SK-N-SH treated with all-trans-retinoic acid at 6 μM for 48 hours (cell line): ENCODE measurements around the gene ASCL5.

Experiments
- ATAC-seq: fragments of 200-7000 bp; cut with Tn5 transposase; 3 replicates; pipeline ENCODE4 v1.9.1; 2020; ENCODE audit warnings: mild to moderate bottlenecking, moderate library complexity
- ARNTL ChIP-seq: fragments of 450-650 bp; formaldehyde crosslinking; IDR thresholded peaks from 2 replicates; pipeline ENCODE4 v1.5.0; 2020; ENCODE audit warnings: low read depth, mild to moderate bottlenecking, moderate library complexity, borderline replicate concordance
- CSDC2 ChIP-seq: fragments of 250-450 bp; sonication (Bioruptor Pico); IDR thresholded peaks from 2 replicates; pipeline ENCODE4 v1.5.0; 2020; ENCODE audit warnings: mild to moderate bottlenecking, moderate library complexity
- GLIS3 ChIP-seq: fragments of 250-450 bp; sonication (Bioruptor Pico); IDR thresholded peaks from 2 replicates; pipeline ENCODE4 v1.5.0; 2020; ENCODE audit warnings: mild to moderate bottlenecking, moderate library complexity
- OSR1 ChIP-seq: fragments of 250-450 bp; sonication (Bioruptor Pico); IDR thresholded peaks from 2 replicates; pipeline ENCODE4 v1.8.0; 2022; ENCODE audit warnings: moderate library complexity, mild to moderate bottlenecking, inconsistent platforms
- PPARA ChIP-seq: fragments of 250-450 bp; sonication (Bioruptor Pico); IDR thresholded peaks from 2 replicates; pipeline ENCODE4 v1.5.0; 2020; ENCODE audit warnings: mild to moderate bottlenecking, borderline replicate concordance
- RARB ChIP-seq: fragments of 250-450 bp; sonication (Bioruptor Pico); IDR thresholded peaks from 2 replicates; pipeline ENCODE4 v1.8.0; 2021; ENCODE audit warnings: mild to moderate bottlenecking, moderate library complexity
- SNAI2 ChIP-seq: fragments of 250-450 bp; sonication (Bioruptor Pico); IDR thresholded peaks from 2 replicates; pipeline ENCODE4 v1.5.0; 2020; ENCODE audit warnings: mild to moderate bottlenecking, moderate library complexity
- TCF4 ChIP-seq: fragments of 250-450 bp; sonication (Bioruptor Pico); IDR thresholded peaks from 2 replicates; pipeline ENCODE4 v1.8.0; 2021; ENCODE audit warnings: mild to moderate bottlenecking, moderate library complexity, borderline replicate concordance
- ZC3H10 ChIP-seq: fragments of 250-450 bp; sonication (Bioruptor Pico); IDR thresholded peaks from 2 replicates; pipeline ENCODE4 v1.5.1; 2021; ENCODE audit warnings: mild to moderate bottlenecking, moderate library complexity
- ZFP30 ChIP-seq: fragments of 450-650 bp; formaldehyde crosslinking; IDR thresholded peaks from 2 replicates; pipeline ENCODE4 v1.5.0; 2022; ENCODE audit warnings: mild to moderate bottlenecking, moderate library complexity
- ZNF565 ChIP-seq: fragments of 450-650 bp; formaldehyde crosslinking; conservative IDR thresholded peaks from 2 replicates; pipeline ENCODE4 v1.5.0; 2020; ENCODE audit warnings: low read depth, mild to moderate bottlenecking, moderate library complexity
- ZNF70 ChIP-seq: fragments of 450-650 bp; formaldehyde crosslinking; IDR thresholded peaks from 2 replicates; pipeline ENCODE4 v1.5.0; 2020; ENCODE audit warnings: mild to moderate bottlenecking, moderate library complexity
- ZNF8 ChIP-seq: fragments of 450-650 bp; formaldehyde crosslinking; IDR thresholded peaks from 2 replicates; pipeline ENCODE4 v1.5.0; 2020; ENCODE audit warnings: mild to moderate bottlenecking, moderate library complexity
- TF ChIP-seq, protein P1 (sequence below): fragments of 250-450 bp; sonication (Bioruptor Pico); IDR thresholded peaks from 2 replicates; pipeline ENCODE4 v1.8.0; 2020; ENCODE audit warnings: mild to moderate bottlenecking, moderate library complexity, borderline replicate concordance
- TF ChIP-seq, protein P2 (sequence below): fragments of 250-450 bp; sonication (Bioruptor Pico); IDR thresholded peaks from 2 replicates; pipeline ENCODE4 v1.5.0; 2020; ENCODE audit warnings: mild to moderate bottlenecking, moderate library complexity
- TF ChIP-seq, protein P3 (sequence below): fragments of 250-450 bp; sonication (Bioruptor Pico); IDR thresholded peaks from 2 replicates; pipeline ENCODE4 v1.5.1; 2021; ENCODE audit warnings: mild to moderate bottlenecking, moderate library complexity
- TF ChIP-seq, protein P4 (sequence below): fragments of 250-450 bp; sonication (Bioruptor Pico); IDR thresholded peaks from 2 replicates; pipeline ENCODE4 v1.8.0; 2021; ENCODE audit warnings: low read depth, mild to moderate bottlenecking, moderate library complexity, borderline replicate concordance
- TF ChIP-seq, protein P5 (sequence below): fragments of 250-450 bp; sonication (Bioruptor Pico); IDR thresholded peaks from 2 replicates; pipeline ENCODE4 v1.5.1; 2020; ENCODE audit warnings: low read depth, mild to moderate bottlenecking, moderate library complexity

Gene ASCL5

GRCh38 chr1:201143726-201144635 lies 17.0 kb upstream of the ASCL5 start:
- no peak for ATAC-seq
- TF ChIP-seq, protein P1, sequence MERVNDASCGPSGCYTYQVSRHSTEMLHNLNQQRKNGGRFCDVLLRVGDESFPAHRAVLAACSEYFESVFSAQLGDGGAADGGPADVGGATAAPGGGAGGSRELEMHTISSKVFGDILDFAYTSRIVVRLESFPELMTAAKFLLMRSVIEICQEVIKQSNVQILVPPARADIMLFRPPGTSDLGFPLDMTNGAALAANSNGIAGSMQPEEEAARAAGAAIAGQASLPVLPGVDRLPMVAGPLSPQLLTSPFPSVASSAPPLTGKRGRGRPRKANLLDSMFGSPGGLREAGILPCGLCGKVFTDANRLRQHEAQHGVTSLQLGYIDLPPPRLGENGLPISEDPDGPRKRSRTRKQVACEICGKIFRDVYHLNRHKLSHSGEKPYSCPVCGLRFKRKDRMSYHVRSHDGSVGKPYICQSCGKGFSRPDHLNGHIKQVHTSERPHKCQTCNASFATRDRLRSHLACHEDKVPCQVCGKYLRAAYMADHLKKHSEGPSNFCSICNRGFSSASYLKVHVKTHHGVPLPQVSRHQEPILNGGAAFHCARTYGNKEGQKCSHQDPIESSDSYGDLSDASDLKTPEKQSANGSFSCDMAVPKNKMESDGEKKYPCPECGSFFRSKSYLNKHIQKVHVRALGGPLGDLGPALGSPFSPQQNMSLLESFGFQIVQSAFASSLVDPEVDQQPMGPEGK (CRISPR knock-in tag): no peak
- TF ChIP-seq, protein P2, sequence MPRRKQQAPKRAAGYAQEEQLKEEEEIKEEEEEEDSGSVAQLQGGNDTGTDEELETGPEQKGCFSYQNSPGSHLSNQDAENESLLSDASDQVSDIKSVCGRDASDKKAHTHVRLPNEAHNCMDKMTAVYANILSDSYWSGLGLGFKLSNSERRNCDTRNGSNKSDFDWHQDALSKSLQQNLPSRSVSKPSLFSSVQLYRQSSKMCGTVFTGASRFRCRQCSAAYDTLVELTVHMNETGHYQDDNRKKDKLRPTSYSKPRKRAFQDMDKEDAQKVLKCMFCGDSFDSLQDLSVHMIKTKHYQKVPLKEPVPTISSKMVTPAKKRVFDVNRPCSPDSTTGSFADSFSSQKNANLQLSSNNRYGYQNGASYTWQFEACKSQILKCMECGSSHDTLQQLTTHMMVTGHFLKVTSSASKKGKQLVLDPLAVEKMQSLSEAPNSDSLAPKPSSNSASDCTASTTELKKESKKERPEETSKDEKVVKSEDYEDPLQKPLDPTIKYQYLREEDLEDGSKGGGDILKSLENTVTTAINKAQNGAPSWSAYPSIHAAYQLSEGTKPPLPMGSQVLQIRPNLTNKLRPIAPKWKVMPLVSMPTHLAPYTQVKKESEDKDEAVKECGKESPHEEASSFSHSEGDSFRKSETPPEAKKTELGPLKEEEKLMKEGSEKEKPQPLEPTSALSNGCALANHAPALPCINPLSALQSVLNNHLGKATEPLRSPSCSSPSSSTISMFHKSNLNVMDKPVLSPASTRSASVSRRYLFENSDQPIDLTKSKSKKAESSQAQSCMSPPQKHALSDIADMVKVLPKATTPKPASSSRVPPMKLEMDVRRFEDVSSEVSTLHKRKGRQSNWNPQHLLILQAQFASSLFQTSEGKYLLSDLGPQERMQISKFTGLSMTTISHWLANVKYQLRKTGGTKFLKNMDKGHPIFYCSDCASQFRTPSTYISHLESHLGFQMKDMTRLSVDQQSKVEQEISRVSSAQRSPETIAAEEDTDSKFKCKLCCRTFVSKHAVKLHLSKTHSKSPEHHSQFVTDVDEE (CRISPR knock-in tag): no peak
- no peak for TF ChIP-seq GLIS3 (CRISPR knock-in tag)
- no peak for TF ChIP-seq ZNF565 (CRISPR knock-in tag)
- TF ChIP-seq, protein P3, sequence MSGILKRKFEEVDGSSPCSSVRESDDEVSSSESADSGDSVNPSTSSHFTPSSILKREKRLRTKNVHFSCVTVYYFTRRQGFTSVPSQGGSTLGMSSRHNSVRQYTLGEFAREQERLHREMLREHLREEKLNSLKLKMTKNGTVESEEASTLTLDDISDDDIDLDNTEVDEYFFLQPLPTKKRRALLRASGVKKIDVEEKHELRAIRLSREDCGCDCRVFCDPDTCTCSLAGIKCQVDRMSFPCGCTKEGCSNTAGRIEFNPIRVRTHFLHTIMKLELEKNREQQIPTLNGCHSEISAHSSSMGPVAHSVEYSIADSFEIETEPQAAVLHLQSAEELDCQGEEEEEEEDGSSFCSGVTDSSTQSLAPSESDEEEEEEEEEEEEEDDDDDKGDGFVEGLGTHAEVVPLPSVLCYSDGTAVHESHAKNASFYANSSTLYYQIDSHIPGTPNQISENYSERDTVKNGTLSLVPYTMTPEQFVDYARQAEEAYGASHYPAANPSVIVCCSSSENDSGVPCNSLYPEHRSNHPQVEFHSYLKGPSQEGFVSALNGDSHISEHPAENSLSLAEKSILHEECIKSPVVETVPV (CRISPR knock-in tag): no peak
- no peak for TF ChIP-seq ARNTL (CRISPR knock-in tag)
- TF ChIP-seq ZNF70 (CRISPR knock-in tag): no peak
- TF ChIP-seq PPARA: no peak
- TF ChIP-seq RARB (CRISPR knock-in tag): no peak
- TF ChIP-seq, protein P4, sequence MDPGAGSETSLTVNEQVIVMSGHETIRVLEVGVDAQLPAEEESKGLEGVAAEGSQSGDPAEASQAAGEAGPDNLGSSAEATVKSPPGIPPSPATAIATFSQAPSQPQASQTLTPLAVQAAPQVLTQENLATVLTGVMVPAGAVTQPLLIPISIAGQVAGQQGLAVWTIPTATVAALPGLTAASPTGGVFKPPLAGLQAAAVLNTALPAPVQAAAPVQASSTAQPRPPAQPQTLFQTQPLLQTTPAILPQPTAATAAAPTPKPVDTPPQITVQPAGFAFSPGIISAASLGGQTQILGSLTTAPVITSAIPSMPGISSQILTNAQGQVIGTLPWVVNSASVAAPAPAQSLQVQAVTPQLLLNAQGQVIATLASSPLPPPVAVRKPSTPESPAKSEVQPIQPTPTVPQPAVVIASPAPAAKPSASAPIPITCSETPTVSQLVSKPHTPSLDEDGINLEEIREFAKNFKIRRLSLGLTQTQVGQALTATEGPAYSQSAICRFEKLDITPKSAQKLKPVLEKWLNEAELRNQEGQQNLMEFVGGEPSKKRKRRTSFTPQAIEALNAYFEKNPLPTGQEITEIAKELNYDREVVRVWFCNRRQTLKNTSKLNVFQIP (CRISPR knock-in tag): no peak
- no peak for TF ChIP-seq CSDC2 (CRISPR knock-in tag)
- no peak for TF ChIP-seq ZFP30
- TF ChIP-seq OSR1 (CRISPR knock-in tag): no peak
- TF ChIP-seq, protein P5, sequence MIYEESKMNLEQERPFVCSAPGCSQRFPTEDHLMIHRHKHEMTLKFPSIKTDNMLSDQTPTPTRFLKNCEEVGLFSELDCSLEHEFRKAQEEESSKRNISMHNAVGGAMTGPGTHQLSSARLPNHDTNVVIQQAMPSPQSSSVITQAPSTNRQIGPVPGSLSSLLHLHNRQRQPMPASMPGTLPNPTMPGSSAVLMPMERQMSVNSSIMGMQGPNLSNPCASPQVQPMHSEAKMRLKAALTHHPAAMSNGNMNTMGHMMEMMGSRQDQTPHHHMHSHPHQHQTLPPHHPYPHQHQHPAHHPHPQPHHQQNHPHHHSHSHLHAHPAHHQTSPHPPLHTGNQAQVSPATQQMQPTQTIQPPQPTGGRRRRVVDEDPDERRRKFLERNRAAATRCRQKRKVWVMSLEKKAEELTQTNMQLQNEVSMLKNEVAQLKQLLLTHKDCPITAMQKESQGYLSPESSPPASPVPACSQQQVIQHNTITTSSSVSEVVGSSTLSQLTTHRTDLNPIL: no peak
- TF ChIP-seq SNAI2 (CRISPR knock-in tag): no peak
- no peak for TF ChIP-seq ZNF8 (CRISPR knock-in tag)
- no peak for TF ChIP-seq TCF4

- no peak for ATAC-seq
- TF ChIP-seq ZNF70 (CRISPR knock-in tag): no peak
- TF ChIP-seq RARB (CRISPR knock-in tag): no peak
- TF ChIP-seq ARNTL (CRISPR knock-in tag): no peak
- no peak for TF ChIP-seq GLIS3 (CRISPR knock-in tag)
- no peak for TF ChIP-seq TCF4
- TF ChIP-seq, protein P3 (CRISPR knock-in tag): no peak
- no peak for TF ChIP-seq ZC3H10 (CRISPR knock-in tag)
- no peak for TF ChIP-seq OSR1 (CRISPR knock-in tag)
- TF ChIP-seq, protein P4 (CRISPR knock-in tag): no peak
- TF ChIP-seq ZNF565 (CRISPR knock-in tag): no peak
- TF ChIP-seq ZFP30: no peak
- TF ChIP-seq, all 23 proteins: peak for 0
Measured at GRCh38 chr1:201142849-201143725, 16.1 kb upstream of the ASCL5 start.
